Fibroblast of lung (primary cell): Measurements from ENCODE around the gene TPCN2. TPM values are rescaled to one million over a fixed set of nuclear protein-coding genes. Genes with fewer than 3 reads are reported as not detected.
A peak's percentile ranks its signal among the peaks of the same experiment; 100 is the strongest.

Source experiments
- DNase-seq, 2 donors: peaks; one replicate each; pipeline versions ENCODE4 v3.0.0 to v3.0.0-alpha.2; 2010; ENCODE audit warnings: low read depth in 2 of 2
- H2AFZ ChIP-seq: 2 replicates; pipeline ENCODE4 v1.5.1; 2012; ENCODE audit warnings: low read length, control low read depth, inconsistent platforms
- H3K27ac ChIP-seq: 2 replicates; pipeline ENCODE4 v1.5.1; 2011; ENCODE audit warnings: low read length, control low read depth; ENCODE audit not compliant: insufficient read depth
- H3K27me3 ChIP-seq: 2 replicates; pipeline ENCODE4 v1.5.1; 2011; ENCODE audit warnings: mild to moderate bottlenecking, low read length; ENCODE audit not compliant: control insufficient read depth, insufficient read depth
- H3K36me3 ChIP-seq: 2 replicates; pipeline ENCODE4 v1.5.1; 2011; ENCODE audit warnings: low read length; ENCODE audit not compliant: control insufficient read depth, insufficient read depth
- H3K4me1 ChIP-seq: 2 replicates; pipeline ENCODE4 v1.5.1; 2011; ENCODE audit warnings: low read length; ENCODE audit not compliant: control insufficient read depth, insufficient read depth; ENCODE audit errors: extremely low read depth
- H3K4me2 ChIP-seq: 2 replicates; pipeline ENCODE4 v1.5.1; 2011; ENCODE audit warnings: low read length, control low read depth; ENCODE audit not compliant: insufficient read depth; ENCODE audit errors: extremely low read depth
- H3K4me3 ChIP-seq, 4 experiments: fragments of 200-600 bp in 1 of 4; sonication (generic) in 1 of 4; replicated peaks in 1 of 4; 2 replicates each; pipeline ENCODE4 v1.5.1; 2011 to 2016; ENCODE audit warnings: low read length in 4 of 4, low read depth in 3 of 4, mild to moderate bottlenecking in 3 of 4, control low read depth in 2 of 4, inconsistent platforms in 1 of 4, mixed read lengths in 1 of 4; ENCODE audit not compliant: insufficient read depth in 1 of 4; ENCODE audit errors: control extremely low read depth in 1 of 4
- H3K79me2 ChIP-seq: 2 replicates; pipeline ENCODE4 v1.5.1; 2012; ENCODE audit warnings: mild to moderate bottlenecking, low read length, inconsistent platforms; ENCODE audit not compliant: control insufficient read depth, insufficient read depth
- H3K9ac ChIP-seq: 2 replicates; pipeline ENCODE4 v1.5.1; 2011; ENCODE audit warnings: mild to moderate bottlenecking, low read length, control low read depth; ENCODE audit not compliant: insufficient read depth
- H3K9me3 ChIP-seq: 2 replicates; pipeline ENCODE4 v1.5.1; 2012; ENCODE audit warnings: low read depth, low read length; ENCODE audit not compliant: control insufficient read depth, insufficient read depth
- H4K20me1 ChIP-seq: 2 replicates; pipeline ENCODE4 v1.5.1; 2011; ENCODE audit warnings: low read length; ENCODE audit not compliant: control insufficient read depth, insufficient read depth; ENCODE audit errors: extremely low read depth
- EZH2 ChIP-seq: IDR thresholded peaks from 2 replicates; pipeline ENCODE4 v1.5.1; 2012; ENCODE audit warnings: low read length, control low read depth, mild to moderate bottlenecking; ENCODE audit errors: missing control alignments
- polyA plus RNA-seq, 2 donors: library from polyadenylated mRNA; depleted of rRNA in 1 of 2; stranded (reverse) in 1 of 2; unstranded in 1 of 2; fragments of >200 nt; gene quantifications; 2 replicates each; pipeline ENCODE4 v1.2.1, GENCODE V29; 2011 to 2012; ENCODE audit warnings: missing spikeins in 1 of 2
- total RNA-seq: library from RNA; depleted of rRNA; stranded (reverse); fragments of >200 nt; gene quantifications from 2 replicates; pipeline ENCODE4 v1.2.1, GENCODE V29; 2014
- TF ChIP-seq, protein P1 (sequence below), 2 donors: IDR thresholded peaks in 1 of 2; conservative IDR thresholded peaks in 1 of 2; 1 replicate in 1 of 2; 2 replicates in 1 of 2; pipeline ENCODE4 v1.5.1; 2011 to 2012; ENCODE audit warnings: low read length in 2 of 2, control low read depth in 1 of 2, inconsistent platforms in 1 of 2, low read depth in 1 of 2, mild to moderate bottlenecking in 1 of 2

TPCN2 gene
- total and polyA plus RNA-seq, 2 donors (not counting 1 experiment from before 2014, with no cell fraction given): 9.7 to 11.7 TPM

DNA sequence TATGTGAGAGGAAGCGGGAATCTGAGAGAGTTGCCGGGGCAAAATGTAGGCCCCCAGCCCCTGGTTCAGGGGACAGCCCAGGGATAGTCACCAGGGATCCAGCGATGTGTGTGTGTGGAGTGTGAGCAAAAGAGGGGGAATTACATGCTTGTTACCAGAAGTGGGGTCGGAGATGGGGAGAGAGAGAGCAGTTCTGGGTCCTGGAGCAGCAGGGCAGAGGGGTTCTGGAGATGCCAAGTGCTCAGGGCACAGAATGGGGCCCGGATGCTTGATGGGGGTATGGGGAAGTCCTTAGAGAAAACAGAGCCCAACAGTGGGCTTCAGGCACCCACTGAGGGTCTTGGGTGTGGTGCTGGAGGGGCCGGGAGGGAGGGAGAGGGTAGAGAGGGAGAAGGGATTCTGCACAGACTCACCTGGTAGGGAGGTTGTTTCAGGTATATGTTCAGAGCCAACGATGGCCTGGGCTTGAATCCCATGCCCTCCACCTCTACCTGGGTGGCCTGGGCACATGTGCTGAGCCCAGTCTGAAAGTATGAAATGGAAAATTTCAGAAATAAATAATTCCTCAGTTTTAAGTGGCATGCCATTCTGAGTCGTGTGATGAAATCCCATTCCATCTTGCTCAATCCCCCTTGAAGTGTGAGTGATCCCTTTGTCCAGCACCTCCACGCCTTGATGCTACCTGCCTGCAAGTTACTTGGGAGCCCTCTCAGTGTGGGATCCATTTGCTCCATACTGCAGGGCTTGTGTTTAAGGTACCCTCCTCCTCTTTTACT lies 119.4 kb downstream of the TPCN2 start:
- DNase-seq: peak in 1 of 2 donors; percentile 10
- Histone ChIP-seq H3K9me3 (no peaks in the 10 kb centered on the region), H4K20me1 (no peaks in the 10 kb centered on the region), H3K27ac (no peak overlapping the region), H3K36me3 (no peaks in the 10 kb centered on the region), H3K9ac (no peak overlapping the region), H3K4me2 (no peak overlapping the region), H3K4me3 (no peak overlapping the region), H3K4me1 (peaks cover 10% of the 10 kb centered on the region), H3K79me2 (no peaks in the 10 kb centered on the region), H2AFZ (no peak overlapping the region), H3K27me3 (peaks cover 5% of the 10 kb centered on the region)
- TF ChIP-seq, protein P1, sequence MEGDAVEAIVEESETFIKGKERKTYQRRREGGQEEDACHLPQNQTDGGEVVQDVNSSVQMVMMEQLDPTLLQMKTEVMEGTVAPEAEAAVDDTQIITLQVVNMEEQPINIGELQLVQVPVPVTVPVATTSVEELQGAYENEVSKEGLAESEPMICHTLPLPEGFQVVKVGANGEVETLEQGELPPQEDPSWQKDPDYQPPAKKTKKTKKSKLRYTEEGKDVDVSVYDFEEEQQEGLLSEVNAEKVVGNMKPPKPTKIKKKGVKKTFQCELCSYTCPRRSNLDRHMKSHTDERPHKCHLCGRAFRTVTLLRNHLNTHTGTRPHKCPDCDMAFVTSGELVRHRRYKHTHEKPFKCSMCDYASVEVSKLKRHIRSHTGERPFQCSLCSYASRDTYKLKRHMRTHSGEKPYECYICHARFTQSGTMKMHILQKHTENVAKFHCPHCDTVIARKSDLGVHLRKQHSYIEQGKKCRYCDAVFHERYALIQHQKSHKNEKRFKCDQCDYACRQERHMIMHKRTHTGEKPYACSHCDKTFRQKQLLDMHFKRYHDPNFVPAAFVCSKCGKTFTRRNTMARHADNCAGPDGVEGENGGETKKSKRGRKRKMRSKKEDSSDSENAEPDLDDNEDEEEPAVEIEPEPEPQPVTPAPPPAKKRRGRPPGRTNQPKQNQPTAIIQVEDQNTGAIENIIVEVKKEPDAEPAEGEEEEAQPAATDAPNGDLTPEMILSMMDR (conservative IDR thresholded peaks at IDR 0.05 in 1 of 2, IDR thresholded peaks at IDR 0.05 in 1 of 2; ENCODE audit: low read depth in 1 of 2, low read length in 2 of 2): no peak
- no peak for TF ChIP-seq EZH2

DNA sequence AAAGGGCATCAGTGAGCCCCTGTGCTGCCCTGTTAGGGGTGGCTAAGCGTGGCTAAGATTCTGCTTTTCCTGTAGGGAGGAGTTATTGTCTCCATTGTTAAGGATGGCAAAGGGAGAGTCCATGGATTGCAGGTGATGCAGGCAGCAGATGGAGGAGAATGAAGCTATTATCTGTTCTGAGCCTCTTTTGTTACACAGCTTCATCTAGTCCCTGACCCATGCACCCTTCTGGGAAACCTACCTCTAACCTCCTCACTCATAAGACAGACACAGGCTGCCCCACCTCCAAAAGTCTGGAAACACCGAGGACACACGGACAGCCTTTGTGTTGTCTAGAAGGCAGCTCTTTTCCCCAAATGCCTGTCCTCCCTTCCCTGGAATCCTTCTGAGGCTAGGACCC lies 120.7 kb downstream of the TPCN2 start:
- no peaks in the 10 kb centered on the region for H3K9me3 ChIP-seq
- no peaks in the 10 kb centered on the region for H3K36me3 ChIP-seq
- TF ChIP-seq, protein P1 (conservative IDR thresholded peaks at IDR 0.05 in 1 of 2, IDR thresholded peaks at IDR 0.05 in 1 of 2; ENCODE audit: low read depth in 1 of 2, low read length in 2 of 2): no peak
- no peak overlapping the region for H3K4me3 ChIP-seq
- H2AFZ ChIP-seq: no peak overlapping the region
- peaks cover 5% of the 10 kb centered on the region for H3K27me3 ChIP-seq
- H3K27ac ChIP-seq: no peak overlapping the region
- H3K79me2 ChIP-seq: no peaks in the 10 kb centered on the region
- no peak overlapping the region for H3K9ac ChIP-seq
- no peak overlapping the region for H3K4me2 ChIP-seq
- no peak for DNase-seq
- H3K4me1 ChIP-seq: peaks cover 10% of the 10 kb centered on the region
- no peaks in the 10 kb centered on the region for H4K20me1 ChIP-seq

DNA sequence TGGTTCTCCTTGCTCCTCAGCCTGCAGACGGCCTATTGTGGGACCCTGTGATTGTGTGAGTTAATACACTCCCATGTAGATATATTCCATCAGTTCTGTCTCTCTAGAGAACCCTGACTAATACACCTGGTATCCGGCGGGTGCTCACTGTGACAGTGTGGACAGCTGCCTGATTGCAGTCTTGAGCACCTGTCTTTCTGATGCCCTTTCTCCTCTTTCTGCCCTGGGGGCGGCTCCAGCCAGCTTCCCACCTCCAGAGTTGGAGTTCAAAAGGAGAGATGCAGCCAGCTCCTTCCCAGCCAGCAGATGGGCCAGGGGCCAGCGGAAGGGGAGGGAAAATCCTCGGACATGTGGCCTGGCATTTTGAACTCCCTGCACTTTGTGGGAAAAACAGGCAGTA lies 122.0 kb downstream of the TPCN2 start:
- H3K36me3 ChIP-seq: no peaks in the 10 kb centered on the region
- no peak overlapping the region for H3K27ac ChIP-seq
- H3K9ac ChIP-seq: no peak overlapping the region
- no peaks in the 10 kb centered on the region for H3K9me3 ChIP-seq
- DNase-seq: no peak
- H3K4me2 ChIP-seq: no peak overlapping the region
- peaks cover 10% of the 10 kb centered on the region for H3K4me1 ChIP-seq
- no peak overlapping the region for H3K4me3 ChIP-seq
- TF ChIP-seq, protein P1 (conservative IDR thresholded peaks at IDR 0.05 in 1 of 2, IDR thresholded peaks at IDR 0.05 in 1 of 2; ENCODE audit: low read depth in 1 of 2, low read length in 2 of 2): no peak
- TF ChIP-seq EZH2: no peak
- H3K27me3 ChIP-seq: peaks cover 8% of the 10 kb centered on the region
- H3K79me2 ChIP-seq: no peaks in the 10 kb centered on the region
- H2AFZ ChIP-seq: no peak overlapping the region
- H4K20me1 ChIP-seq: no peaks in the 10 kb centered on the region
